Measurements from ENCODE around the gene RBM47.

RBM47 gene

DNA sequence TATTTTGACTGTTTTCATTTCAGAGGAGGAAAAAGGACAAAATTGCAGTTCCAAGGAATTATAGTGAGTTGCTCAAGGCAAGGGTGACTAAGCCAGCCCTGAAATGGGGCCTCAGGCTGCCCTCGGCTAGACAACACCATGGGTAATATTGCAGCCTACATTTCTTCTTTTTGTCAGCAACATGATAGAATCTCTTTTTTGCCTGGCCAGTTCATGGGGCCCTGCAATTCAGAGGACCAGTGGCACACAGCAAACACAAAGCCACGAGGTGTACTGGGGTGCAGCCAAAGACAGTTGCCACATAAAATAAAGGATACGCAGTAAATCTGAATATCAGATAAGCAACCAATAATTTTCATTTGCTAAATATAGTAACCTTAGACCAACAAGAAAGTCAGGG, 41.8 kb downstream of the RBM47 start:
- DNase-seq (ENCODE audit: low read depth, low spot score) = no peak

DNA sequence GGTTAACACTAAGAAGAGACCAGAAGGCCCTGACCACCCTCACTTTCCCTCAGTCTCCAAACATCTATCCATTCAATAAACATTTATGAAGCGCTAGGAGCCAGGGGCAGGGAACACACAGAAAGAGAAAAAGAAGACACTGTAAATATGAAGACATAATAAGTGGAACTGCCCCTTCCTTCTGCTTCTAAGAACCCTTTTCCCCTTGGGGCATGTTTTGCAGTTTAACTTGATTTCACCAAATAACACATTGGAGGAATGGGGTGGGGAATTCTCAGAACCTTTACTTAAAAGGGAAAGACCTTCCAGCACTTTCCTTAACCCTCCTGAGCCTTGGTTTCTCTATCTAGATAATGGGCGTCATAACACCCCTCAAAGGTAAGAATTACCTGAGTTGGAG, 42.3 kb downstream of the RBM47 start:
- DNase-seq (ENCODE audit: low read depth, low spot score) = no peak

DNA sequence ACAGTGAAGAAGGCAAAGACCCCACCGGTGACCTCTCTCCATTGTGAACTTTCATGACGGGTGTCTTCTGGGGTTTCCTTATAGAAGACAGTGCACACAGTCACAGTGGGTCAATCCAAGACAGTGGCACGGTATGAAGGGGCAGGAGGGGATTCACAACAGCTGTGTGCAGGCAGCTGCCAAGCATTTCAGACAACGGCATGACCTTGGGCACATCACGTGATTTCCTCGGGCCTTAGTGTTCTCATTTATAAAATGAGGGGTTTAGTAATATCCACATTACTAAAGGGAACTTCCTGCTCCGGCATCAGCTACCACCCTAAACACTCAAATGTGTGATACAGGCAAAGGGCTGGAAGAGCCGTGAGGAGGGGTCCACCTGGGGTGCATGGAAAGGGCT, 42.9 kb downstream of the RBM47 start:
- DNase-seq (ENCODE audit: low read depth, low spot score) = no peak

DNA sequence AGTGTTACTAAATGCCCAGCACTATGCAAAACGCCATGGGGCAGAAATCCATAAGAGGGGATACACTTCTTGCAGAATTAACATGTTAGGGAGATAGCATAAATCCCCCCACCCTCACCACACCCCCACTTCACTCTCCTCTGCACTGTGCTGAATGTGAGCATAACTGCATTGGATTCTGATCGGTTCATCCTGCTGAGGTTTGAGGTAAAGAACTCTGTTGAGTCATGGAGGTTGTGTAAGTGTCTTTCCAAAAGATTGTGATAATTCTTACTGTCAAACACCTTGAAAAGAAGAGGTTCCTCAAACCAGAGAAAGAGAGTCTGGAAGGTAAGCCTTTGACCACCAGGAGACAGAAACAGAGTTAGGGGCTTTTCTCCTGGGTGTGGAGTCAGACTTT, 43.6 kb downstream of the RBM47 start:
- no peak for DNase-seq (ENCODE audit: low read depth, low spot score)

DNA sequence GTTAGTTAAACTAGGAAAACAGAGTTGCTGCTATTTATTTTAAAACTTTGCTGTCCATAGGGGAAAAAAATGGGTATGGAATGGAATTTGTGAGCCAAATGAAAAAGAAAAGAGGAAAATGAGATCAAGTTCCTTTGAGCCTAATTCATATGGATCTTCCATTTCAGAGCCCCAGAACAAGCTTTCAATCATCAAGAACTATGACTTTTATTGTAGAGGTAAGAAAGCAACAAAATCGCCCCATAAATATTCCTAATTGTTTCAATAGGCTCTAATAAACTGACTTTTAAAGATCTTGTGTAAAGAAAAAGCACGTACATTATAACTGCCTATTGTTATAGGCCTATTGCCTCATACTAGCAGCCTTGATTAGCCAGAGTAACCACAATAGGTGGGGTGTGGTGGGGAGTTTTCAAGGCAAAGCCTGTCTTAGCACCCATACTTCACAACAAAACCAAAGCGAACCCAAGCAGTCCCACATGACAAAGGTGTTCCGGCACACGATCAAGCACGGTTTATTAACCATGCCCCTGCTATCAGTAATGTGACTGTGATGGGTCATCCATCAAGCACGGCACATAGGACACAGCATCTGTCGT, 44.4 kb downstream of the RBM47 start:
- DNase-seq (ENCODE audit: low read depth, low spot score) = no peak

DNA sequence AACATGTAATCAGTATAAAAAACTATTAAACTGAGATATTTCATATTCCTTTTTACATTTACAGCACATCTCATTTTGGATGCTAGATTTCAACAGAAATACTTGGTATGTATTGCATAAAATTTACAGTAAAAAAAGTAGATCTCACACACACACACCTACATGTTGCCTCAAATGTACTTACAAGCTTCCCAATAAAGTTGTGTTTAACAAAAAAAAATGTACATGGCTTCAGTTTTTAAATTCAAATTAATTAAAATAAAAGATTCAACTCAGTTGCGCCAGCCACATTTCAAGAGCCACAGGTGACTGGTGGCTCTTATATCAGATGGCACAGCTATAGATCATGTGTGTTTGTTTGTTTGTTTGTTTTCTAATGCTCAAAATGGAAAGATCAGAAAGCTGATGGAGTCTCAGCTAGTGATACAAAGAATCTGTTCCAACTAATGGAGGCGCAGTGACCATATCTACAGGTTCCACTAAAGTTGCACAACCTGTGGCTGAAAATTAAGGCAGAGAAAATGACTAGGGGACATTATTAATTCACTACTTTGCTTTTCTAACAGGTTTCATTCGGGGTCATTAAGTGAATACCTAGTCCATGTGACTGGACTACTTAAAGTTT, 45.0 kb downstream of the RBM47 start:
- no peak for DNase-seq (ENCODE audit: low read depth, low spot score)

DNA sequence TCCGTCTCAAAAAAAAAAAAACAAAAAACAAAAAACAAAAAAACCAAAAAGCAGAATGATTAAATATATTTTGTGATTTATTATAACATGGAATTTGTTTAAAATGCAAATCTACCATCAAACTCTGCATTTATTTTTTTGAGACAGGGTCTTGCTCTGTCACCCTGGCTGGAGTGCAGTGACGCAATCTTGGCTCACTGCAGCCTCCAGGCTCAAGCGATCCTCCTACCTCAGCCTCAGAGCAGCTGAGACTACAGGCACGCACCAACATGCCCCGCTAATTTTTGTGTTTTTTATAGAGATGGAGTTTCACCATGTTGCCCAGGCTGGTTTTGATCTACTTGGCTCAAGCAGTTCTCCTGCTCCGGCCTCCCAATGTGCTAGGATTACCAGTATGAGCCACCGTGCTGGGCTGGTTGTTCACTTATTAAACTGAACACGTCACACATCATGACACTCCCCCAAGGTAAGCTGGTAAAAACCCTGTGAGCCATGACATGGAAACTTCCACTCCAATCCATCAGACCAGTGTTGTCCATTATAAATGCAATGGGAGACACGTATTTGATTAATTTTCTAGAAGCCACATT, 45.7 kb downstream of the RBM47 start:
- no peak for DNase-seq (ENCODE audit: low read depth, low spot score)

DNA sequence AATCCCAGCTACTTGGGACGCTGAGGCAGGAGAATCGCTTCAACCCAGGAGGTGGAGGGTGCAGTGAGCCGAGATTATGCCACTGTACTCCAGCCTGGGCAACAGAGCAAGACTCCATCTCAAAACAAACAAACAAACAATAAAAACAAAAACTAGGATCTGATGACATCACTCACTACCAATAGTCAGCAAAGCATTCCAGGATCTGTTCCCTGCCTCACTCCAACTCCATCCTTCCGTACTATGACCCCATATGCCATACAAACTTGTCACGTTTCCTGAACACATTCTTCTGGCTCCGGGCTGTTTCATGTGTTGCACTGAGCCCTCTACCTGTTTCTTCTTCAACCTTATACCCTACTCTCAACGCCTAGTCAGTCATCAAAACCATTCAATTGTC, 47.3 kb downstream of the RBM47 start:
- no peak for DNase-seq (ENCODE audit: low read depth, low spot score)

DNA sequence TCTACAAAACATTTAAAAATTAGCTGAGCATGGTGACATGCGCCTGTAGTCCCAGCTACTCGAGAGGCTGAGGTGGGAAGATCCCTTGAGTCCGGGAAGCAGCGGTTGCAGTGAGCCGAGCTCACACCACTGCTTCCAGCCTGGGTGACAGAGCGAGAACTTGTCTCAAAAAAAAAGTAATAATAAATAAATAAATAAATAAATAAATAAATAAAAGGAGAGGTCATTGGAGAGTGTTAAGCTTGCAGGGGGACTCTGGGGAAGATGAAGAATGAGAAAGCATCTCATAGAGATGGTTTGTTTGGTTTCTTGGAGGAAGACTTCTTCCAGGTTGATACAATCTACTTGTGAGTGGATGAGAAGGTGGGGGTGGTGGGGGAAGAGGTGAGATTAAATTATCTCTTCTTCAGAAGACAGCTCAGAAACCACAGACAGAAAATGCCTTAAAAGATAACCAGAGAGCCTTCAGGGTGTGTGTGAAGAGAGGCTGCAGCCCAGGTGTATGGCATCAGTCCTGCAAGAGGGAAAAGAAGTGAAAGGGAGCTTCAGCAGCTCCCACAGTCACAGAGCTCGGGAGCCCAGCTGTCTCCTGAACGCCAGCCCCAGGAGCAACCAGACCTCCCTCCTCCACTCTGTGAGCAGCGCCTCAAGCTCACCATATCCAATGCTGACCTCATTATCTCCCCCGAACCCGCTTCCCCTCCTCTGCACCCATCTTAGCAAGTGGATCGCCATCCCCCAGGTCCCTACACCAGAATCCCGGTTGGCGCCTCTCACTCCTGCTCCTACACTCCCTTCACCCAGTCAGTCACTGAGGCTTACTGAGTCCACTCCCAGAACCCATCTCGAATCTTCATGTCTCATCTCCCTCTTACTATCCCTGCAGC, 48.2 kb downstream of the RBM47 start:
- DNase-seq (ENCODE audit: low read depth, low spot score) = no peak

DNA sequence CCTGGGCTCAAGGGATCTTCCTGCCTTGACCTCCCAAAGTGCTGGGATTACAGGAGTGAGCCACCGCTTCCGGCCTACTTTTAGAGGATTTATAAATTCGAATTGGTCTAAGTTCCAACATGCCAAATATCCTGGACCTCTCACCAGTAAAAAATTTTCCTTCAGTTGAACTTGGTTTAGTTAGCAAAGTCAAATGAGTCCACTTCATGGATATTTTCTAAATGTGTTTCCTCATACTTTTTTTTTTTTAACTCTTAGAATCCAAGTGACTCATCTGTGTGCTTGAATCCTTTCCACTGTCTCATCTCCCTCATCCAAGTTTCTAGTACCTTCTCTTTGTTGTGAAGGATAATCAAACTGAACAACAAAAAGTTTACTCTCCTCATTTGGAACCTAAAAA, 49.7 kb downstream of the RBM47 start:
- no peak for DNase-seq (ENCODE audit: low read depth, low spot score)

DNA sequence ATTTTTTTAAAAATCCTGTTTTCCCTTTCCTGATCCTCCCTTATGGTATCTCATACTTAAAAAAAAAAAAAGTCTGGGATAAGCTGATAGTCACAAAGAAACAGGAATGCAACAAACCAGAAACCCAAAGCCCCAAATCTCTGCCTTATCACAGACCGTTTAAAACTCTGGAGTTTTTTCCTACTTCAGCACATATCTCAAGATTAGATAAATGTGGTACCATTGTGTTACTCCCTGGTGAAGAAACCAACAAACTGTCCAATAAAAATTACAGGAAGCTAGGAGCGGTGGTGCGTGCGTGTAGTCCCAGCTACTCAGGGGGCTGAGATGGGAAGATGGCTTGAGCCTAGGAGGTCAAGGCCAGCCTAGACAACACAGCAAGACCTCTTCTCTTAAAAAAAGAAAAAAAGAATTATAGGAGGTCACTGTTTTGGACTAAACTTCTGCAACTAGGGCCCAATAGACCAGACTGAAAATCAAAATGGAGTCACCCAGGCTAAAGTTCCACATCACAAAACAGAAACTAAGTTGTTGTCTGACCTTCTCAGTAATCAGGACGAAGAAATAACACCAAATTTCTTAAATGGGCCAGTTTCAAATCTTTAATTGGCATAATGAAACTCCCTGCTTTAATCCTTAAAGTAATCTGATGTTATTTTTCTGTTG, 51.9 kb downstream of the RBM47 start:
- no peak for DNase-seq (ENCODE audit: low read depth, low spot score)

DNA sequence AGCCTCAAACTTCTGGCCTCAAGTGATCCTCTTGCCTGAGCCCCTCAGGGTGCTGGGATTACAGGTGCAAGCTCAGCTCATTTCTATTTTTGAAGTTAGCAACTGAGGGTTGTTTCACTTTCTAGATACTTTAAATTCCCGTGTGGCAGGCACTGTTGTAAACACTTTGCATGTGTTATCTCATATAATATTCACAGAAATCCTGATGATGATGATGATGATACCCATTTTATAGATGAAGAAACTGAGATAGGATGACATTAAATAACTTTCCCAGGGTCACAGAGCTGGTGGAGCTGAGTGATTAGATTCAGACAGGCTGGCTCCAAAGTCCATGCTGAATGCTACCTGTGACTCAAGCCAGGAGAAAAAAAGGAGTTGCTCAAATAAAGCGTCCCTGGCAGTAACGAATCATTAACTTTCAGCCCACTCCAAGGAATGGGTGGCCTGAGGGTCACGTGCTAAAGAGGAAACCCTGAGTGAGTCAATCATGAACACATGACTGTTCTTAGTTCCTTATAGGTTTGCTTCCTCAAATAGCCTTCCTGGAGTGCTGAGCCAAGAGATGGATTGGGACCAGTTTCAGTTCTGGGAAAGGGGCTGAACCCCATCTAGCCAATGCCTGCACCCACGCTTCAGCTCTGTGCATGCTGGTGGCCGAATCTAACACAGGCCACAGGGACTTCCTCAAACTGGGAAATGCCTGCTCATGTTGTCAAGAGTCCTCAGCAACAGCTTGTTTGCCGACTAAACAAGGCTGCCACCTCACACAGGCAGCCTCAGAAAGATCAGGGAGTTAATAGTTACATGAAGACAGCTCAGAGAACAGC, 52.8 kb downstream of the RBM47 start:
- DNase-seq (ENCODE audit: low read depth, low spot score) = no peak

DNA sequence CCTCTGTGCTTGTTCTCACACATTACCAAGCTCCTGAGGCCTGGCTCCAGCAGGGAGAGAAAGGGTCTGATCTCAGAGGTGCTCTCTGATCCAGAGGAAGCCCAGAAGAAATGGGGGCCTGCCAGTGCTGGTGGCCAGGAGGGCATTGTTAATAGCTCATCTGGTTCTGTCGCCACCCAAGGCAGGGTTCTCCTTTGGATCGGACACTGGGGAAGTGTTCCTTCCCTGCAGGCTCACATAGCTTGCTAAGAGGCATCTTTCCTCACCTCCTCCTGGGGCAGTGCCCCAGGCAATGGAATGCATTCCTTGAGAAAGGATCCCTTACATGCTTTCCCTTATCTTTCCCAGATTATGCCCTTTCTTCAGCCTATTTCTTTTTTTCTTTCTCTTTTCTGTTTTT, 53.8 kb downstream of the RBM47 start:
- no peak for DNase-seq (ENCODE audit: low read depth, low spot score)

DNA sequence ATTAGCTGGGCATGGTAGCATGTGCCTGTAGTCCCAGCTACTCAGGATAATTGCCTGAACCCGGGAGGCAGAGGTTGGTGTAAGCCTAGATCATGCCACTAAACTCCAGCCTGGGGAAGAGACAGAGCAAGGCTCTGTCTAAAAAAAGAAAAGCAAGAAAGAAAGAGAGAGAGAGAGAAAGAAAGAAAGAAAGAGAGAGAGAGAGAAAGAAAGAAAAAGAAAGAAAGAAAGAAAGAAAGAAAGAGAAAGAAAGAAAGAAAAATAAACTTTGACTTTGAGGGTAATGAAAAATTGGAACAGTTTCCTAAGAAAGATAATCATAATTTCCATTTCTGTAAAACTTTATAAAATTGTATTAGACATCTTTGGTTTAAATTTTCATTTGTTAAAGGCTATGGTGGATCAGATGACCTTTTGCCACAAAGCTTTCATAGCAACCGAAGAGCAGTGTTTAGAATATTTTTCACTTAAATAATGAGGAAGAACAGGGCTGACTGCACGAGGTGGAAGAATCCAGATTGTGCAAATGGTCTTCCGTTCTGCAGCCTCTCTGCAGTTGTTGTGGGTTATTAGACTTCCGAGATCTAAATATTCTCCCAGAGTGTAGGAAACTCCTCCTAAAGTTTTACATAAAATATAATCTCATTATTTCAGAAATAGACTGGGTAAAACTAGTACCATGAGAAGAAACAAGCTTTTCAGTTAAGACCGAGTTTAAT, 55.9 kb downstream of the RBM47 start:
- DNase-seq (ENCODE audit: low read depth, low spot score) = no peak

DNA sequence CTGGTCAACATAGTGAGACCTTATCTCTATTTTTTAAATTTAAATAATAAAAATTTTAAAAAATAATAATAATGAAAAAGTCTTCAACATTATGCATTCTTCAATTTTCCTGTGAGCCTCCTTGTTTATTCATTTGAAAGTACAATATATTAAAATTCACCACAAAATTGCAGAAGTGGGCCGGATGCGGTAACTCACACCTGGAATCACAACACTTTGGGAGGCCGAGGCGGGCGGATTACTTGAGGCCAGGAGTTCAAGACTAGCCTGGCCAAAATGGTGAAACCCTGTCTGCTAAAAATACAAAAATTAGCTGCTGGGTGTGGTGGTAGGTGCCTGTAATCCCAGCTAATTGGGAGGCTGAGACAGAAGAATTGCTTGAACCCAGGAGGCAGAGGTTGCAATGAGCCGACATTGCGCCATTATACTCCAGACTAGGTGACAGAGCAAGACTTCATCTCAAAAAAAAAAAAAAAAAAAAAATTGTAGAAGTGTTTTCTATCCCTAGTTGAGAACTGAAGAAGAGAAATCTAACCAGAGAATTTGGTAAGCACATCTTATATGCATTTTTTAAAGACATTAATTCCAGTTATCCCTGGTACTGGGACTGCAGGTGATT, 56.9 kb downstream of the RBM47 start:
- DNase-seq (ENCODE audit: low read depth, low spot score) = no peak

DNA sequence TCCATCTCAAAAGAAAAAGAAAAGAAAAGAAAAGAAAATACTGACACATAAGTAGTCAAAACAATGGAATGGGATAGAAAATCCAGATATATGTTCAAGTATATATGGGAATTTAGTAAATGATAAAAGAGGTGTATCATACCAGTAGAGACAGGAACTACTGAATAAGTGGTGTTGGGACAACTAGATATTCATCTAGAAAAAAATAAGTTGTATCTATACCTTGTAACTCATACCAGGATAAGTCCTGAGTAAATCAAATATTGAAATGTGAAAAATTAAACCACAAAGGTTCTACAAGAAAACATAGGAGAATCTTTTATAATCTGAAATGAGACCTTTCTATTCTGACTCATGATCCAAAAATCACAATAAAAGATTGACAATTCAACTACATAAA, 58.5 kb downstream of the RBM47 start:
- DNase-seq (ENCODE audit: low read depth, low spot score) = no peak

DNA sequence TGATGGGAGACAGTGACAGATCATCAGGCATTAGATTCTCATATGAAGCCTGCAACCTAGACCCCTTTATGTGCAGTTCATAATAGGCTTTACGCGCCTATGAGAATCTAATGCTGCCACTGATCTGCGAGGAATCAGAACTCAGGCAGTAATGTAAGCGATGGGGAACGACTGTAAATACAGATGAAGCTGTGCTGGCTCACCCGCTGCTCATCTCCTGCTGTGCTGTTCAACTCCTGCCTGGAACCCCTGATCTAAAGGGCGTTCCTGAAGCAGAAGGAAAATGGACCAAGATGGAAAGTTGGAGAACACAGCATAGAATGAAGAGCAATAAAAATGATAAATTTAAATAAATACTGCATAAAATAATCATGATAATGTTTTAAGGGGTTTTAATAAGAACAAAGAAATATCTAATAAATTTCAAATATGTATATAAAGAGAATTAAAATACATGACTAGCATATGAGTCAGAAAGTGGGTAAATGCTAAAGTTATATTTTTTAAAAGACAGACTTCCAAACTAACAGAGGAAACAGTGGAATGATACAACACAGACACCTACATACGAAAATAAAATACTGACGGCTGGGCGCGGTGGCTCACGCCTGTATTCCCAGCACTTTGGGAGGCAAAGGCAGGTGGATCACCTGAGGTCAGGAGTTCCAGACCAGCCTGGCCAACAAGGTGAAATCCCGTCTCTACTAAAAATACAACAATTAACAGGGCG, 59.2 kb downstream of the RBM47 start:
- no peak for DNase-seq (ENCODE audit: low read depth, low spot score)

DNA sequence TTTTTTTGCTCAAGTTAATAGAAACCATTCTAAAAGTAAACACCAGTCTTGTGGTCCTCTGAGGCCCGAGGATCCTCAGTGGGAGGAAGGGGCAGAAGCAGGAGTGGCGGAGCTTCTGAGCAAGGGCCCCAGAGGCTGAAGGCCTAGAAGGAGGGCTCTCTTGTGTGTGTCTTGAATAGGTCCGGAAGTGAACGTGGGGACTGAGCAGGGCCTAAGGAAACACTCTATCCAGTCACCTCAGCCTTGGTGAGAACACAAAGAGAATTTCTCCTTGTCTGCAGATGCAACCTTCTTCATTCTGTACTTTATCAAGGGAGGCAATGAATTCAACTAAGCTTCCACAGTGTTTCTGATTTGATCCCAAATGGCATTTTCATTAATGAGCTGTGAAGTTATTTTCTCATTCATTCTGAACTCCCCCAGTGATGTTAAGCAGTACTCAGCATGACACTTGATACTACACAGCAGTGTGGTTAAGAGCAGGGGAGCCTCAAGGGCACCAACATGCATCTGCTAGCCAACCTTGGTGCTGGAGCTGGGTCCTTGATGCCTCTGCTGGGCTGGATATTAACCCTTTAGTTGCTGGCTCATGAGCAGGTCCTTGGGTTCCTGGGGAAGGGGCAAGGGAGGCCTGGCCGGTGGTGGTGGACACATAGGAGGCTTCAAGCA, 64.7 kb downstream of the RBM47 start:
- no peak for DNase-seq (ENCODE audit: low read depth, low spot score)

DNA sequence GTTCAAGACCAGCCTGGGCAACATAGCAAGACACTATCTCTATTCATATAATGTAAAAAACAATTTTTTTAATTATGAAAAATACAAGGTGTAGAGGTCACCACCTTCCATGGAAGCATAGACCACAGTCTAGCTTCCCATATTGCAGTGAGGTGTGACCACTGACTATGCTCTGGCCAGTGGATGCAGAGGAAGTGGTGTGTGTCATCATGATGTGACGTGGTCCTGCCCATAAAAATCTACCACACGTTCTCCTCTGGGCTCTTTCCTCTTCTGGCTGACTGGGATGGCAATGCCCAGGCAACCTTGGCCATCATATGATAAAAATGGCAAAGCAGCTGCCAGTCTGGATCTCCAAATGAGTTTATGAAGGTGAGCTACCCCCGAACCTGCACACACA, 65.7 kb downstream of the RBM47 start:
- DNase-seq (ENCODE audit: low read depth, low spot score) = no peak
